ENCODE data around the gene MADD.

The MADD gene

GRCh38 chr11:47337229-47337924 lies 67.4 kb downstream of the MADD start:
- TF ChIP-seq REST (IDR thresholded peaks at IDR 0.05; ENCODE audit: insufficient read depth in 1 of 2, low read depth in 2 of 2, low read length in 2 of 2), result no peak
- TF ChIP-seq SIN3A (IDR thresholded peaks at IDR 0.05; ENCODE audit: borderline replicate concordance, insufficient read depth, low read length), result no peak
- no peak for TF ChIP-seq TAF1 (IDR thresholded peaks at IDR 0.05; ENCODE audit: borderline replicate concordance, insufficient read depth, low read length)
- TF ChIP-seq POLR2AphosphoS5 (IDR thresholded peaks at IDR 0.05; ENCODE audit: low read depth, low read length), result no peak

GRCh38 chr11:47338396-47339241 lies 68.7 kb downstream of the MADD start:
- TF ChIP-seq REST (IDR thresholded peaks at IDR 0.05; ENCODE audit: insufficient read depth in 1 of 2, low read depth in 2 of 2, low read length in 2 of 2) (no peak), SIN3A (IDR thresholded peaks at IDR 0.05; ENCODE audit: borderline replicate concordance, insufficient read depth, low read length) (no peak), TAF1 (IDR thresholded peaks at IDR 0.05; ENCODE audit: borderline replicate concordance, insufficient read depth, low read length) (no peak), POLR2AphosphoS5 (IDR thresholded peaks at IDR 0.05; ENCODE audit: low read depth, low read length) (no peak), FOXP2 (optimal IDR thresholded peaks at IDR 0.05; ENCODE audit: borderline replicate concordance, extremely low read depth, extremely low read length, insufficient read depth) (no peak)

GRCh38 chr11:47340010-47340409 lies 70.1 kb downstream of the MADD start:
- TF ChIP-seq TAF1 (IDR thresholded peaks at IDR 0.05; ENCODE audit: borderline replicate concordance, insufficient read depth, low read length), result no peak
- TF ChIP-seq REST (IDR thresholded peaks at IDR 0.05; ENCODE audit: insufficient read depth in 1 of 2, low read depth in 2 of 2, low read length in 2 of 2), result no peak

GRCh38 chr11:47340980-47341775 lies 71.2 kb downstream of the MADD start:
- no peak for TF ChIP-seq SIN3A (IDR thresholded peaks at IDR 0.05; ENCODE audit: borderline replicate concordance, insufficient read depth, low read length)
- no peak for TF ChIP-seq TAF1 (IDR thresholded peaks at IDR 0.05; ENCODE audit: borderline replicate concordance, insufficient read depth, low read length)
- TF ChIP-seq FOXP2 (optimal IDR thresholded peaks at IDR 0.05; ENCODE audit: borderline replicate concordance, extremely low read depth, extremely low read length, insufficient read depth), result no peak
- TF ChIP-seq POLR2AphosphoS5 (IDR thresholded peaks at IDR 0.05; ENCODE audit: low read depth, low read length), result no peak
- no peak for TF ChIP-seq REST (IDR thresholded peaks at IDR 0.05; ENCODE audit: insufficient read depth in 1 of 2, low read depth in 2 of 2, low read length in 2 of 2)
